HepG2 (cell line): Measurements from ENCODE around the gene NEU4. TPM values are rescaled to one million over a fixed set of nuclear protein-coding genes. Genes with fewer than 3 reads are reported as not detected.

Experiments
- CENPX ChIP-seq: sonication (generic); formaldehyde crosslinking; IDR thresholded peaks from 2 replicates; pipeline ENCODE4 v1.9.0; 2021; ENCODE audit warnings: mild to moderate bottlenecking, missing genetic modification reagents, moderate library complexity
- FOXM1 ChIP-seq: sonication (generic); formaldehyde crosslinking; IDR thresholded peaks from 2 replicates; pipeline ENCODE4 v1.5.0; 2020; ENCODE audit warnings: missing genetic modification reagents
- JUND ChIP-seq: sonication (generic); formaldehyde crosslinking; IDR thresholded peaks from 2 replicates; pipeline ENCODE4 v1.8.0; 2022; ENCODE audit warnings: mild to moderate bottlenecking, missing genetic modification reagents
- KMT2A ChIP-seq: sonication (generic); formaldehyde crosslinking; IDR thresholded peaks from 2 replicates; pipeline ENCODE4 v1.4.0; 2020; ENCODE audit warnings: missing genetic modification reagents
- PRDM10 ChIP-seq: sonication (generic); formaldehyde crosslinking; IDR thresholded peaks from 2 replicates; pipeline ENCODE4 v1.4.0; 2020; ENCODE audit warnings: low read depth, missing genetic modification reagents
- PRDM15 ChIP-seq: sonication (generic); formaldehyde crosslinking; IDR thresholded peaks from 2 replicates; pipeline ENCODE4 v1.4.0; 2020; ENCODE audit warnings: missing genetic modification reagents
- RERE ChIP-seq: IDR thresholded peaks from 2 replicates; pipeline ENCODE4 v1.6.1; 2016; ENCODE audit warnings: low read depth, missing genetic modification reagents, missing compliant biosample characterization
- WIZ ChIP-seq: sonication (generic); formaldehyde crosslinking; IDR thresholded peaks from 2 replicates; pipeline ENCODE4 v1.5.1; 2020; ENCODE audit warnings: mild to moderate bottlenecking, missing genetic modification reagents
- ZNF24 ChIP-seq: fragments of 450-650 bp; IDR thresholded peaks from 2 replicates; pipeline ENCODE4 v1.6.1; 2017; ENCODE audit warnings: antibody characterized with exemption, mild to moderate bottlenecking
- ZNF362 ChIP-seq: sonication (generic); formaldehyde crosslinking; IDR thresholded peaks from 2 replicates; pipeline ENCODE4 v1.4.0; 2020; ENCODE audit warnings: missing genetic modification reagents, mild to moderate bottlenecking, borderline replicate concordance
- ZNF605 ChIP-seq: sonication (generic); formaldehyde crosslinking; IDR thresholded peaks from 2 replicates; pipeline ENCODE4 v1.8.0; 2022; ENCODE audit warnings: mild to moderate bottlenecking, missing genetic modification reagents
- ZNF773 ChIP-seq: sonication (generic); formaldehyde crosslinking; IDR thresholded peaks from 2 replicates; pipeline ENCODE4 v1.4.0; 2020; ENCODE audit warnings: missing genetic modification reagents, borderline replicate concordance
- polyA plus RNA-seq, 8 experiments: library from polyadenylated mRNA; depleted of rRNA in 3 of 8; stranded (reverse) in 7 of 8; unstranded in 1 of 8; fragments of >200 nt; fragmentation: Illumina TruSeq in 4 of 8; extraction: Trizol in 4 of 8; gene quantifications; 2 replicates each; pipeline versions ENCODE4 v1.2.1 to v1.2.3, GENCODE V29; 2011 to 2016; ENCODE audit warnings: low read depth in 4 of 8, missing spikeins in 1 of 8, mixed read lengths in 1 of 8; ENCODE audit not compliant: insufficient read depth in 1 of 8
- total RNA-seq, 5 experiments: library from RNA; depleted of rRNA; stranded (reverse); fragments of >200 nt; fragmentation: Illumina TruSeq; extraction: Trizol; gene quantifications; 2 replicates each; pipeline ENCODE4 v1.2.3, GENCODE V29; 2016; ENCODE audit warnings: low read depth in 1 of 5

NEU4 gene
- total and polyA plus RNA-seq, 2 of the 13 experiments (the other 11 are each of a cell fraction or from before 2014, with no cell fraction given), result 53.5 to 107 TPM

DNA sequence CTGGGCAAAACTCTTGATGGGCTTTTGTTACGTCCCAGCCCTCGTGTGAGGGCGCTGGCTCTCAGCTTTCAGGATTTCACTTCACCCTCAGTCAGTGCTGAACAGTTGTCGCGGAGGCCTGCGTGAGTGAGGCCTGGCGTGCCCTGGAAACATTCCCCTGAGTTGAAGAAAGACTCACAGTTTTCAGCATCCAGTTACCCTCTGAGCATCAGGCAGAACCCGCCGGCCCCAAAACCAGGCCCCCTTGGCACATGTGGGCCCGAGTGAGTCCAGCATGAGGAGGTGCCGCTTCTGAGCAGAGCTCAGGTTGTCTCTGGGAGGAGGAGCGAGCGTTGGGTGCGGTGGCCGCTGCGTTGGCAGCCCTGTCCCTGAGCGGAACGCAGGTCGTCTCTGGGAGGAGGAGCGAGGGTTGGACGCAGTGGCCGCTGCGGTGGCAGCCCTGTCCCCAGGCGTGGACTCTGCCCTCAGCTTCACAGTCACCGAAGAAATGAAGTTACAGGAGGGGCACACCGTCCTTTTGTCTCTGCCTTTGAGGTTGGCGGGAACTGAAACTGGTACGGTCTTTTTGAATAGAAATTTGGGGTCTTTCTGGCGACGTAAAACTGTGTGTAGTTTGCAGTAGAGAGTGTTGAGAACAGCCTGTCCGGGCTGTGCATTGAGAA is at the start of gene NEU4 (continued):
- TF ChIP-seq RERE (CRISPR knock-in tag), result peak; percentile 71
- peak; percentile 70 for TF ChIP-seq KMT2A (CRISPR knock-in tag)
- TF ChIP-seq ZNF362 (CRISPR knock-in tag), result peak; percentile 46; the same call in 1 of the 2 replicates
- peak; percentile 80 for TF ChIP-seq WIZ (CRISPR knock-in tag)
- TF ChIP-seq ZNF24, result peak; percentile 97
- no peak for TF ChIP-seq CENPX (CRISPR knock-in tag)
- 0 out of 2 replicates have a peak, but pooled peaks have one; percentile 60 for TF ChIP-seq JUND (CRISPR knock-in tag)
- peak; percentile 80; the same call in 1 of the 2 replicates for TF ChIP-seq ZNF773 (CRISPR knock-in tag)
- peak; percentile 78; the same call in 1 of the 2 replicates for TF ChIP-seq PRDM15
- TF ChIP-seq ZNF605 (CRISPR knock-in tag), result peak; percentile 98
- TF ChIP-seq PRDM10 (CRISPR knock-in tag), result peak; percentile 75; the same call in 1 of the 2 replicates
- 0 out of 2 replicates have a peak, but pooled peaks have one; percentile 48 for TF ChIP-seq FOXM1
